ENCODE results near the gene SPNS3.

Gene SPNS3

GRCh38 chr17:4490637-4491061 is 56.9 kb downstream of the SPNS3 start:
- DNase-seq, result no peak

GRCh38 chr17:4492721-4493561 is 59.2 kb downstream of the SPNS3 start:
- no peak for DNase-seq

- DNase-seq, result no peak
These were observed 63.5 kb downstream of the SPNS3 start for GRCh38 chr17:4497101-4497824.

- DNase-seq, result peak; percentile 45
These were observed 65.0 kb downstream of the SPNS3 start, which contains the start of gene SPNS2 for GRCh38 chr17:4498461-4499397. TSS of gene SPNS2 (plus strand) at chr17:4498881. CDS start at chr17:4499048, 167 bp downstream.

- DNase-seq, result no peak
These were observed 65.9 kb downstream of the SPNS3 start for GRCh38 chr17:4499431-4500190.

GRCh38 chr17:4500191-4500571 is 66.4 kb downstream of the SPNS3 start:
- DNase-seq, result no peak

- DNase-seq, result no peak
These were observed 67.7 kb downstream of the SPNS3 start for GRCh38 chr17:4501295-4501949.

GRCh38 chr17:4502466-4503154 is 68.9 kb downstream of the SPNS3 start:
- DNase-seq, result no peak

GRCh38 chr17:4503283-4504025 is 69.7 kb downstream of the SPNS3 start:
- DNase-seq, result no peak

GRCh38 chr17:4504188-4504587 is 70.4 kb downstream of the SPNS3 start:
- DNase-seq, result no peak

GRCh38 chr17:4505187-4505586 is 71.4 kb downstream of the SPNS3 start:
- no peak for DNase-seq

- DNase-seq, result no peak
These were observed 72.6 kb downstream of the SPNS3 start for GRCh38 chr17:4506175-4506813.

GRCh38 chr17:4506892-4507291 is 73.2 kb downstream of the SPNS3 start:
- no peak for DNase-seq

- no peak for DNase-seq
These were observed 73.8 kb downstream of the SPNS3 start for GRCh38 chr17:4507361-4508111.

GRCh38 chr17:4508207-4508606 is 74.5 kb downstream of the SPNS3 start:
- DNase-seq, result no peak

- no peak for DNase-seq
These were observed 75.7 kb downstream of the SPNS3 start for GRCh38 chr17:4509401-4509800.

GRCh38 chr17:4509923-4510617 is 76.3 kb downstream of the SPNS3 start:
- no peak for DNase-seq

- DNase-seq, result no peak
These were observed 76.8 kb downstream of the SPNS3 start for GRCh38 chr17:4510618-4510941.
